ENCODE data around the gene RAB8B.

DNA sequence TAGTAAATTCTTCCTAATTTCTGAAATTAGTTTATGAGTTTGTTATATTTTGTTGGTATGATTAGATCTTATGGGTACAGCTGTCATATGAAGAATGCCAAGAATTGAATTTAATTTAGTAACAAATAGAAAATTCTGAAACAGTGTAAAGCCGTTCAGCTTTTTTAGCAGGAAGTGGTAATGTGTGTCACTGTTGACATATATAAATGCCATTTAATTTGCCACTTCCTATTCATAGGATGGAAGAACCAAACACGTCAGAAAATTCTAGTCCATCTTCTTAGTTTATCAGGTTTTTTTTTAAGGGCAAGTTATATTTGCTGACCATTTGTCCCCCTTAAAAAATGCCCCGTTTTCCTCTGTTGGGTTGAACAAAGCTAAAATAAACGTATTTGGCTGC, 43.0 kb downstream of the RAB8B start:
- TF ChIP-seq, protein P1, sequence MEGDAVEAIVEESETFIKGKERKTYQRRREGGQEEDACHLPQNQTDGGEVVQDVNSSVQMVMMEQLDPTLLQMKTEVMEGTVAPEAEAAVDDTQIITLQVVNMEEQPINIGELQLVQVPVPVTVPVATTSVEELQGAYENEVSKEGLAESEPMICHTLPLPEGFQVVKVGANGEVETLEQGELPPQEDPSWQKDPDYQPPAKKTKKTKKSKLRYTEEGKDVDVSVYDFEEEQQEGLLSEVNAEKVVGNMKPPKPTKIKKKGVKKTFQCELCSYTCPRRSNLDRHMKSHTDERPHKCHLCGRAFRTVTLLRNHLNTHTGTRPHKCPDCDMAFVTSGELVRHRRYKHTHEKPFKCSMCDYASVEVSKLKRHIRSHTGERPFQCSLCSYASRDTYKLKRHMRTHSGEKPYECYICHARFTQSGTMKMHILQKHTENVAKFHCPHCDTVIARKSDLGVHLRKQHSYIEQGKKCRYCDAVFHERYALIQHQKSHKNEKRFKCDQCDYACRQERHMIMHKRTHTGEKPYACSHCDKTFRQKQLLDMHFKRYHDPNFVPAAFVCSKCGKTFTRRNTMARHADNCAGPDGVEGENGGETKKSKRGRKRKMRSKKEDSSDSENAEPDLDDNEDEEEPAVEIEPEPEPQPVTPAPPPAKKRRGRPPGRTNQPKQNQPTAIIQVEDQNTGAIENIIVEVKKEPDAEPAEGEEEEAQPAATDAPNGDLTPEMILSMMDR (IDR thresholded peaks at IDR 0.05) = no peak
- TF ChIP-seq, protein P2, sequence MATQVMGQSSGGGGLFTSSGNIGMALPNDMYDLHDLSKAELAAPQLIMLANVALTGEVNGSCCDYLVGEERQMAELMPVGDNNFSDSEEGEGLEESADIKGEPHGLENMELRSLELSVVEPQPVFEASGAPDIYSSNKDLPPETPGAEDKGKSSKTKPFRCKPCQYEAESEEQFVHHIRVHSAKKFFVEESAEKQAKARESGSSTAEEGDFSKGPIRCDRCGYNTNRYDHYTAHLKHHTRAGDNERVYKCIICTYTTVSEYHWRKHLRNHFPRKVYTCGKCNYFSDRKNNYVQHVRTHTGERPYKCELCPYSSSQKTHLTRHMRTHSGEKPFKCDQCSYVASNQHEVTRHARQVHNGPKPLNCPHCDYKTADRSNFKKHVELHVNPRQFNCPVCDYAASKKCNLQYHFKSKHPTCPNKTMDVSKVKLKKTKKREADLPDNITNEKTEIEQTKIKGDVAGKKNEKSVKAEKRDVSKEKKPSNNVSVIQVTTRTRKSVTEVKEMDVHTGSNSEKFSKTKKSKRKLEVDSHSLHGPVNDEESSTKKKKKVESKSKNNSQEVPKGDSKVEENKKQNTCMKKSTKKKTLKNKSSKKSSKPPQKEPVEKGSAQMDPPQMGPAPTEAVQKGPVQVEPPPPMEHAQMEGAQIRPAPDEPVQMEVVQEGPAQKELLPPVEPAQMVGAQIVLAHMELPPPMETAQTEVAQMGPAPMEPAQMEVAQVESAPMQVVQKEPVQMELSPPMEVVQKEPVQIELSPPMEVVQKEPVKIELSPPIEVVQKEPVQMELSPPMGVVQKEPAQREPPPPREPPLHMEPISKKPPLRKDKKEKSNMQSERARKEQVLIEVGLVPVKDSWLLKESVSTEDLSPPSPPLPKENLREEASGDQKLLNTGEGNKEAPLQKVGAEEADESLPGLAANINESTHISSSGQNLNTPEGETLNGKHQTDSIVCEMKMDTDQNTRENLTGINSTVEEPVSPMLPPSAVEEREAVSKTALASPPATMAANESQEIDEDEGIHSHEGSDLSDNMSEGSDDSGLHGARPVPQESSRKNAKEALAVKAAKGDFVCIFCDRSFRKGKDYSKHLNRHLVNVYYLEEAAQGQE (IDR thresholded peaks at IDR 0.05; ENCODE audit: insufficient read depth in 1 of 2, low read depth in 2 of 2, low read length in 1 of 2) = no peak
- TF ChIP-seq POLR2AphosphoS5 (IDR thresholded peaks at IDR 0.05; ENCODE audit: low read depth, low read length) (no peak), SIN3A (IDR thresholded peaks at IDR 0.05; ENCODE audit: borderline replicate concordance, insufficient read depth, low read depth, low read length) (no peak)
